HG03521 (cell line): ENCODE data around the gene HIRA.

Source experiments
- ATAC-seq: cut with Tn5 transposase; IDR thresholded peaks from one replicate; pipeline ENCODE4 v1.9.1; 2021; ENCODE audit warnings: mild to moderate bottlenecking, moderate library complexity; ENCODE audit not compliant: unreplicated experiment

Gene HIRA

DNA sequence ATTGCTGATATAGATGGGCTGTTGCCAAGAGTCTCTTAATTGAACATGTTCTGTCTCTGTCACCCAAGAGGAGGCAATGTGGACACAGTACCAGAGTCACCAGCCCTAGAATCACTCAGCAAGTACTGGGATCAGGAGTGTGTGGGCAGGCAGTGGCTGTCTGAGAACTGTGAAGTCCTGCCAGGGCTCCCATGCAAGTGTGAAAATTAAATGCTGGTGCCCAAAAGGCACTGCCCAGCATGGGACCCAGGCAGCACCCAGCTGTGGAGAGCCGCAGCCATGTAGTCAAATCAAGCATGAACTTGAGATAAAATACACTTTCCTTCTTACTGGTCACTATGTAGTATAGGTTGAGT, 19.9 kb downstream of the HIRA start:
- ATAC-seq: no peak

DNA sequence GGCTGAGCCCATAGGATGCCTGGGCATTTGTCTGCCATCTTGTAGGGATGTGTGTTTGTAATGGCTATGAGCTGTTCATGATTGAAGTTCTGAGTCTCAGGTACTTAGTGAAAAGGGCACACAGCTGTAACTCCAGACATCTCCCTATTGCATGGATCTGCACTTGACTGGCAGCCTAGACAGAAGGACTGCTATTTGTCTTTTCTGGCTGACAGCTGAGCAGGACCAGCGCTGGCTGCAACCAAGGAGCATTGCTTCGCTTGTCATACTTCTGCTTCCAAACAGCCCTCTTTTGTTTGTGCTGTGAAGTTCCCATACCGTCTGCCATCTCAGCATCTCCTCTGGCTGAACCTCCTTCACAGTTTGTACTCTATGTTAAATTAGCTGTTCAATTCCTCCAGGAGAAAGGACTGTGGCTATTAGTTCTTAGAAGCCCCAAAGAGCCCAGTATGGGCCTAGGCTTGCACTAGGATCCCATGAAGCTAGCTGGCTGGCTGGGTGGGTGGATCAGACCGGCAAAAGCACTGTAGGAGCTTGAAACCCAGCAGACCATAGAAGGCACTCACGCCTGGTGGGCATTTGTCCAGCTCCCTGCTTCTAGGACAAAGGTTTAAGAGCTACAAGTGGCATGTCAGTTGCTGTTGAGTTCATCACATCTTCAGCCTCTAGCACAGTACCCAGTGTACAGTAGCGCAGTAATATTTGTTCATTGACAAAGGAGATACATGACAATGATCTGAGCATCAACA, 20.4 kb downstream of the HIRA start:
- no peak for ATAC-seq

DNA sequence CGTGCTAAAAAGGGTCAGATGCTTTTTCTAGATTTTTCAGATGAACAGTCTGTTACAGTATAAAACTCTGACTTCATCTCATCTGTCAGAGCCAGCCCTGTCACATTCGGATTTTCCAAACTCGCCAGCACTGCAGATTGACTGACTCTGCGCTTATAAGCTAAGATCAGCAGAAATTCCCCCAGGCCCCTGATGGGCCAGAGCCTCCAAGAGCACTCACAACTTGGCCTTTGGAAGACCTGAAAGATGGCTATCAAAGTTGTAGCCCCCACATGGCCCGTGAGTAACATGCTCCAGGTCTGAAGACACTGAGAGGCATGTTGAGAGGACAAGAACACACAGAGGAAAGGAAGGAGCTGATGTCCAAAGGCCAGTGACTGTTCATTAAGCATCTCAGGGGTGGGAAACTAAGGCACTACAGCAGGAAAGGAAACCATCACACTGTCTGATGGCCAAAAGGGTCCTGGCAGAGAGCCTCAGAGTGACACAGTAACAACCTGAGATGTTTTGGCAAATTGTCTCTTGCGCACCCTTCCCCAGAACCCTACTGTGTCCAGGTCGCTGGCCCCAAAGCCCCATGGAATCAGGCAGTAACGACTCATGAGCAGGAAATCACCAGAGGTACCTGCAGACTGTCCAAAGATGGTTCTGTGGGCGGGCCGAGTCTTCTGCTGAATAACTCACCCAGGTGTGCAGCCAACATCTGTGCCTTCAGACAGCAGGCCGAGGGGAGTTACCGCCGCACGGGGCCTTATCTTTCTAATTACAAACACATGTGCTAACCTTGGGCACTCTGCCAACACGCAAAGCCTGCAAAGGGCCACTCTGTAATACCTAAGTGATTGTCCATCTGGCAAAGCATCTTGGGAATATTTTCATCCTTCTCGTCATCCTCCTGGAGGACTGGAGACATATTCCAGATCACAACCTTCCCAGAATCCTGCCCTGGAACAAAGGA, 23.6 kb downstream of the HIRA start:
- no peak for ATAC-seq

DNA sequence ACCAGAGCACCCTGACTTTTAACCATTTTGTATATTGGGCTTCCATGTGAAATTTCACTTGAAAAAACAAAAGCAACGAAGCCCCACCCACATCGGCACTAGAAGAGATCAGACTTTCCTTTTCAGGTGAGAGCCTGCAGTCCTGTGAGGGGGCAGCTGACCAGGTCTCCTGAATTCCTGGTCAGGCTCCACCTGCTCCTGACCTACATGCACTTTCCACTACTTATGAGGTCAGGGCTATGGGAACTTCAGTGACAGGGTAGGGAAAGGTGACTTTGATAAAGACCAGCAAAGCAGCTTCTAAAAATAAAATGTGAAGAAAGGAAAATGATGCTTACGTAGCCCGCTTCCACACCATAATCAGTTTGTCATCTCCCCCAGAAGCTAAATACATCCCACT, 24.7 kb downstream of the HIRA start:
- no peak for ATAC-seq

DNA sequence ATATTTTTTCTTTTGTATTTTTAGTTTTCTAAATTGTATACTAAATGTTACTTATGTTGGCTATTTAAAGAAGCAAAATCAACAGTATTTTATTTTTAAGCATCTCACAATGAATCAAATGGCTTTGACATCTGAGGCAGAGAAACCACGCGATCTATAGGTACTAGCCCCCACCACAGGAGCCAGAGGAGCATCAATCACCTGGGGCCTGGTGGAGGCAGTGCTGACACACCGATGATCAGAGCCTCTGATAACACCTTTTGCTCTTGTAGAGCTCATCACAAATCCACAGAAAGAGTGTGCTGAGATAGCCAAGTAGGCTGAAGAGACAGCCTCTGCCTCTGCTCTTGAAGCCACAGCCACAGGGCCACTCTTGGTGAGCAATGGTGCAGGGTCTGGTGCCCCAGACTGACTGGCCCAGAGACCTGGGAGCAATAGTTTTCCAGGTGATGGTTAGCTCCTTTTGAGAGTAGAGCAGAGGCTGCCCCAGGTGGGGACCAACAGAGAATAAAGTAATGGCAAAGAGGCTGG, 25.2 kb downstream of the HIRA start:
- no peak for ATAC-seq

DNA sequence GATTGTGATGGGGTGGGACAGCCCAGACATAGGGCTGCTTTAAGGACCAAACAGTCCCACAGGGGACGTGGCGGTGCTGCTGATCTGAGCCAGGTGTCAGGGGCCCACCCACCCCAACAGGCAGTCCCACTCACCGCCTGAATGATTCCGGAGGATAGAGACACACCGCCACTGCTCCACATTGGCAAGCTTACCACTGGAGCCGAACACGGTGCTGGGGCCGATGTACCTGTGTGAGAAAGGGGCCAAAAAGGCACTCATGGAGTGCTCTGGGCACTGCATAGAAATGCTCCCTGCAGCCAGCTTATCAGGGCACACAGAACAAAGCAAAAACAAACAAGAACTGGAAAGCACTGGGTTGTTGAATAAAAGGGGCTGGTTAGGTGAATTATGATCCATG, 25.9 kb downstream of the HIRA start:
- no peak for ATAC-seq

DNA sequence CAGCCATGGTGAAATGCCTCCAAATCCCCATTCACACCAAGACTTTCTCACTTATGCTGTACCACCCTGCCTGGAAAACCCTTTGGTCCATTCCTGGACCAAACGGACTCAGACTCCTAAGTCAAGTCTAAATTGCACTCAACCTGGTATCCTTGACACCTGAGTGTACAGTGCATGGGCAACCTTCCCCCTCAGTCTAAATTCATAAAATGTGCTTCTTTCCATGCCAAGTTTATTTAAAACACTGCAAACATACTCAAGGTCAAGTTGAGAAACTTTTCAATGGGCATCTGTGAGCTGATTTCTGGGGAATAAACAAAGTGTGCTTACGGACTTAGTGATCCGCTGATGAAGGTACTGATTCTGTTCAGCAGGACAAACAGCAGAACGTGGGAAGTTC, 26.4 kb downstream of the HIRA start:
- no peak for ATAC-seq

DNA sequence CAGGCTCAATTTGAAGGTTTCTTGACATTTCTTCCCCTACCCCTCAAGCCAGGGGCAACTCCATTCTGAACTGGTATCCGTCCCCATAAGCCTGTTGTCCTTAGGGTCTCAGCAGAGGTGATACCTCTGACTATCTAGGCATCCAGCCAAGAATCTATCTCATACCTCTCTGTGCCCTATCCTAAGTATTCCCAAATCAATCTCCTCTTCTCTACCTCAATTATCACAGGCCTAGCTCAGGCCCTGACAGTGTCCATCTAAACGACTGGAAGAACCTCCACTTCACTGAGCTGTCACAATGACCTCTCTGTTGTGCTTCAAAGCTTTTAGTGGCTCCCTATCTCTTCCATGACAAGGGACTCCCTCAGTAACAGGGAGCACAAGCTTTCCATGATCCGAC, 26.9 kb downstream of the HIRA start:
- no peak for ATAC-seq

DNA sequence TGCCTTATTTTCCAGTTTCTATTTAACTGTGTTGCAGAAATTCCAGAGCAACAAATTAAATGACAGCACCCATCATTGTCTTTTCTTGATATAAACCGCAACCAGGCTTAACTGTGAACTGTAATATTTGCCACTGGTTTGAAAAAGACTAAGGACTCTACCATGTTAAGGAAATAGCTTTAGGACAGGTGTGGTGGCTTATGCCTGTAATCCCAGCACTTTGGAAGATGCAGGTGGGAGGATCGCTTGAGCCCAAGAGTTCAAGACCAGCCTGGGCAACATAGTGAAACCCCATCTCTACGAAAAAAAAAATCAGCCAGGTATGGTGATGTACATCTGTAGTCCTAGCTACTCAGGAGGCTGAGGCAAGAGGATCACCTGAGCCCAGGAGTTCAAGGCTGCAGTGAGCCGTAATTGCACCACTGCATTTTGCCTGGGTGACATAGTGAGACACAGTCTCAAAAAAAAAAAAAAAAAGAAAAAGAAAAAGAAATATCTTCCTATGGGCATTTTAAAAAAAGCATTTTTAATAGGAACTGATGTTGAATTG, 28.8 kb downstream of the HIRA start:
- ATAC-seq: no peak

DNA sequence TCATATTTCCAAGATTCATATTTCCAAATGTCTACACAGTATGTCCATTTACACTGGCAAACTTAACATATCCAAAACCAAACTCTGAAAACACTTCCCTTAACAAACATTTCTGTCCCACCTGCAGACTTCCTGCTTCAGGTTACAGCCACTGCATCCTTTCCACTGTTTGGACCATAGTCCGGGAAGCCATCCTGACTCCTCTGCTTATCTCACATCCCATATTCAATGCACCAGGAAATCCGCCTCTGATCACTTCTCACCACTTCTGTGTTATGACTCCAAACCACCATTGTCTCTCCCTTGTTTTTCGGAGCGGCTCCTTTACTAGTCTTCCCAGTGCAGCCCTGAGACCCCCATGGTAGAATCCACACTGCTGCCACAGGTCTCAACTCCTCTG, 30.1 kb downstream of the HIRA start:
- no peak for ATAC-seq

DNA sequence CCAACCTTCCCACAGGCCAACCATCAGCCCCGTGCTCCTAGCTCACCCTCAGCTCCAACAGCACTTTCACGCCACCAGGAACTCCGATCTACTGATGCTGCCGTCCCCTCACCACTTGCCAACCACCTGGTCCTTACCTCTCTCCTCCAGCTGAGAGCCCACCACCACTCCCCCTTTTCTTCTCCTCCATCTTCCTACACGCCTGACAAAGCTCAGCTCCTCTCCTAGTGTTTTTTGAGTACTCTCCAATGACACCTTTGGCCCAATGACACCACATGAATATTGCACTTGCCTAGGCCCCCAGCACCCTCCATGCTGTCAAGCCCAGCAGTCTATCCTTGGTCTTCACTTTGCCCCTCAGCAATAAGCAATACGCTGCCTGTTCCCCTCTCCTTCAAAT, 30.7 kb downstream of the HIRA start:
- ATAC-seq: no peak

DNA sequence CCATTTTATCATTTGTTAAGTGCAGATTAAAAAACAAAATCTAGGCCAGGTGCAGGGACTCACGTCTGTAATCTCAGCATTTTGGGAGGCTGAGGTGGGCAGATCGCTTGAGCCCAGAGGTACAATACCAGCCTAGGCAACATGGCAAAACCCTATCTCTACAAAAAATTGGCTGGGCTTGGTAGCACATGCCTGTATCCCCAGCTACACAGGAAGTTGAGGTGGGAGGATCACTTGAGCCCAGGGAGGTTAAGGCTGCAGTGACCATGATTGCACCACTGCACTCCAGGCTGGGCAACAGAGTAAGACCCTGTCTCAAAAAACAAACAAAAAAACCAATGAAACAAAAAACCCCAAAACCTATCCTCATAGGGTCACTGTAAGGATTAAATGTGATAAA, 32.9 kb downstream of the HIRA start:
- ATAC-seq: no peak

DNA sequence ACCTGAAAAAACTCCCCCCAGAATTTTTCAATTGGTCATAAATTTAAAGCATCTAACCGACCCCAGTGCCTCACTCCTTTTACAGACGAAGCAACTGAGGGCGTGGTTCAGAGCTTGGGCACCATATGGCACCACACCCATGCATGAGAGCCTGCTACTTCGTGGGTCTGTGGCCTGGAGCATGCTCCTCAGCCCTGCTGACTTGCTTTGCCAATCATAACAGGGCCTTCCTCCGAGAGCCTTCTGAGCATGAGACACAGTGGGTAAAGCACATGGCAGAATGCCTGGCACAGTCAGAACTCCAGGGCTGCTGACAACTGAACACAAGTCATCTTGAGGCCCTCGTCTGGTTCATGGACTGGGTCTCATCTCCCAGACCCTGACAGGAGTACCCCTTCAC, 33.3 kb downstream of the HIRA start:
- no peak for ATAC-seq

DNA sequence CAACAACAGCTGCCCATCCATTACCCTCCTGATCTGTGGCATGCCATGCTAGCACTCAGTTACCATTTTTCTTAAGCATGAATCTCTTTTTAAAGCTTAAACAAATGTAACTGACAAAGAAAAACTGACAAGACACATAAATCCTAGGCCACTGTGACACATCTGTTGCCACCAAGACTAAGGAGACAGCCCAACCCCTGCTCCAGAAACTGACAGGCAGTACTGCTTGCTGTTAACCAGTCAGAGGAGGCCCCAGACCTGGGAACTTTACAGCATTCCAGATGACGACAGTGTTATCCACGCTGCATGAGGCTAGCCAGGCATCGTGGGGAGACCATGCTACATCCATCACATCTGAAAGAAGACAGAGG, 33.8 kb downstream of the HIRA start:
- no peak for ATAC-seq

DNA sequence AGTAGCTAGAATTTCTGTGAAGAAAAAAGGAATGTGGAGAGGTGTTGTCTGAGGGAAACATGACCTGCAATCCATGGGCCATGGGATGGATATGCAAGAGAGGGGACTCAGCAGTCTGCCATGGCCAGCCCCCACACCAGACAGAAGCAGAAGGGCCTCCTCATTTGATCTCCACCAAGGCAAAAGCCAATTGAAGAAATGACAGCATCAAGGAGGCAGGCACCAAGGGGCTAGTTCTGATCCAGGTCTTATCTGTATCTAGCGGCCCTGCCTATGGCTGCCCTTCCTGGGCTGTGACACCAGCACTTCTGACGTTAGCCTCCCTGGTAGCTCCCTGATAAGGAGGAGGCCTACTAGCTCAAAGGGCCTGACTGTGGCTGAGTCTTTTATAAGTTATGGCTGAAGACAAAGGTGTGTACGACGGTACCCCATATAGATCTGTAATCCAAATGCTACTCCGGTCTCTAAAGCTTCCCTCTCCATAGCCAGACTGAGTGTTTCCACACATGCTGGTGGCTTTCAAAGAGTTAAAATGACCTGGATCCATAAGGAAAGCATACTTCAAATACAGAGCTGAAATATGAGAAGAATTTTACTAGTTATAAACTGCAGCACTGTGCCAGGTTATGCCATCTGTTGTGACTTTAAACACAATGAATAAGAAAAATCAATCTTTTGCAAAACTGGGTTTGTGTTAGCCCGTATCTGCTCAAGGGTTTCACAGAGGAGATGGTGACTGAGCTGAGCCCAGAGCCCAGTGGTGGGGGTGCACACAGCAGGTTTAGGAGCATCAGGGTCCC, 34.4 kb downstream of the HIRA start:
- no peak for ATAC-seq

DNA sequence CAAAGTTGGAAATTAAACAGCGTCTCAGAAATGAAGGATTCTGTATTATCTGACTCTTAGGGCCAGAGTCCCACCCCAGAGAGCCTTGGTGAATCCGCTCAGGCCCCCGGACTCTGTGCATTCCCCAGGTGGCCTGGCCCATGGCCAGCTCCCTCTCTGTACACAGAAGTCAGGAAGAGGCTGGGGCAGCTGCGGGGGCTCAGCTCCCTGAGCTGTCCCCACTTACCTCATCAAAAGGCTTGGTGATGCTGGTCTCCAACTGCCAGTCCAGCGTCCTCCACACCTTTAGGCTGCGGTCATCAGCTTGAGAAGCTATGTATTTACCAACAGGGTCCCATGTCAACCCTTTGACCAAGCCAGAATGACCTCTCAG, 35.0 kb downstream of the HIRA start:
- no peak for ATAC-seq

DNA sequence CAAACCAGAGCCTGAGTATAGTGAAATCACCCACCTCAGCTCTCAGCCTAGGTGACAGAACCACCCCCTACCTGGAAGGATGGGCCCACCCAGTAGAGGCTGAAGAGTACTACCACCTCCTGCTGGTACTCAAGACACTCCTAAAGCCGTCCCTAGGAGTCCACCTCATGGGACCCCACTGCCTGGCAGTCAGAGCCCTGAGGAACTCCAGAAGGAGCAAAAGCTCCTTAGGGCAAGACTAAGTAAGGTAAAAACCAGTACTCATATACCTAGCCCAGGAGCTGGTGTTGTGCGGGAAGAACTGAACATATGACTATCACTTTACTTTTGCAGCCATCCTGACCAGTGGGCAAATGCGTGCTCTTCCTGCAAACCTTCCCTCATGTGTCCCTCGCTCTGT, 36.3 kb downstream of the HIRA start:
- ATAC-seq: no peak

DNA sequence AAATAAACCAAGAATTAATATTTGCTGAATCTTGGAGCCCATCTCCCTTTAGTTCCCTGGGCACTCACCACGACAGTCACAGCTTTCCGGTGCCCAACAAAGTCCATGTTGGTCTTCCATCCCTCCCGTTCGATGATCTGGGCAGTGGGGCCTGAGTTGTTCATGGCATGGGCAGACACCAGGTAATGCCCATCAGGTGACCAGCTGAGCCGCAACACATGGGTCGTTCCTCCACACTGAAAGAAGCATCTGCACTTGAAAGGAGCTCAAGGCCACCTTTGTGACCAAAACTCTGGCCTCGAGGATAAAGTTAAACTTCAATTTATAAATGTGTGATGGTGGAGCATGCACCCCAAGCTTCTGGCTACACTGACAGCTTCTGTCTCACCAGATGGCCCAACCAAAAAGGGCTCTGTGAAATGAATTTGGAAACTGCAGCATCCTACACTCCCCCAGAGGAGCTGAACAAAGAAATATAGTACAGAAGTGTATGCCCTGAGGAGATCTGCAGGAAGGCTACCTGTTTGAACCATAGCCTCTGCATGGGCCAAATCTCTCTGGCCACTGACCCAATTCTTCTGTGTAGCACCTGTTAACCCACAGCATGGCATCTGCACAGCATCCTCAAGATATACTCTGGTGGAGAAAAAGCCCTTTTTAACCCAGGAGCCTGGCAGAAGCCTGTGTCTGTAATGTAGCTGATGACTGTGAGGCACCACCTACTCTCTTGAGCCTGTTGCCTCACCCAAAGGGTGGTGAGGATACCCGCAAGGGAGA, 37.1 kb downstream of the HIRA start:
- no peak for ATAC-seq

DNA sequence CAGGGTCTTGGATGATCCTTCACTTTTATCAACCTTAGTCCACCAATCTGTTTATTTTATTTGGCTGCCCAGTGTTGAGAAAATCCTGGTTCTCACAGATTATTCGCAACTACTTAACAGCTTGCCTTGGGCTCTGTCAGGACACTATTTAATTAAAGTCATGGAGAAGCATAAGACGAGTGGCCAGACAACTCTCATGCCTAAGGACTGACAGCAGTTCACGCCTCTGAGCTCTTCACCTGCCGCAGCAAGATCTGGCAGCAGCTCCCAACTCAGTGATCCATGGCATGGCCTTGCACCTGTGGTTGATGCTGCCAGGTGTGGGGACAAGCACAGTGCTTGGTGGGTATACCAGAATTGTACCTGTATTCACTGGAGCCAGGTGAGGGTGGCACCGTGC, 37.8 kb downstream of the HIRA start:
- no peak for ATAC-seq

DNA sequence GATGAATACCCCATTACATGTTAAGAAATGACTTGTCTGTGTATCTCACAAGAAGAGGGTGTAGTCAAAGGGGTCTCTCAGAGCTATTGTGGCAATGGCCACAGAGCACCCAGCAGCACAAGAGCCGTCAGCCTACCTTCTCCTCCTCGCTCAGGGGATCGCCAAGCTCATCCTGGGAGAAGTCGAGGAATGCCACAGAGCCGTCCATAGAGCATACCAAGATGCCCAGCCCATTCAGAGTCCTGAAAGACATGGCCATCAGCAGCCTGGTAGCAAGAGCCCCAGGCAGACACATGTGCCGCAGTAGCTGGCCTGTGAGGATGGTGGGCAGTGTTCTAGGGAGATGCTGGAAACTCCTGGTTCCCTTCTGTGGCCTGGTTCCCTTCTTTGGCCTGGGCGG, 44.0 kb downstream of the HIRA start:
- ATAC-seq: no peak
